Suprapubic skin (tissue), 4 donors: ENCODE measurements around the gene SIGLEC11.

Source experiments
- POLR2A ChIP-seq, 2 donors: fragments of 450-650 bp; IDR thresholded peaks; one replicate each; pipeline ENCODE4 v1.6.1; 2017; ENCODE audit warnings: antibody characterized with exemption in 2 of 2, mild to moderate bottlenecking in 2 of 2, moderate library complexity in 2 of 2
- POLR2AphosphoS5 ChIP-seq, 3 donors: sonication (generic); formaldehyde crosslinking; IDR thresholded peaks; one replicate each; pipeline ENCODE4 v1.6.1; 2017; ENCODE audit warnings: antibody characterized with exemption in 3 of 3
- TF ChIP-seq, protein P1 (sequence below), 2 donors: fragments of 200-600 bp in 1 of 2; fragments of 450-650 bp in 1 of 2; sonication (generic) in 1 of 2; IDR thresholded peaks; one replicate each; pipeline ENCODE4 v1.5.1; 2016 to 2019; ENCODE audit warnings: antibody characterized with exemption in 2 of 2, mild to moderate bottlenecking in 1 of 2, moderate library complexity in 1 of 2

DNA sequence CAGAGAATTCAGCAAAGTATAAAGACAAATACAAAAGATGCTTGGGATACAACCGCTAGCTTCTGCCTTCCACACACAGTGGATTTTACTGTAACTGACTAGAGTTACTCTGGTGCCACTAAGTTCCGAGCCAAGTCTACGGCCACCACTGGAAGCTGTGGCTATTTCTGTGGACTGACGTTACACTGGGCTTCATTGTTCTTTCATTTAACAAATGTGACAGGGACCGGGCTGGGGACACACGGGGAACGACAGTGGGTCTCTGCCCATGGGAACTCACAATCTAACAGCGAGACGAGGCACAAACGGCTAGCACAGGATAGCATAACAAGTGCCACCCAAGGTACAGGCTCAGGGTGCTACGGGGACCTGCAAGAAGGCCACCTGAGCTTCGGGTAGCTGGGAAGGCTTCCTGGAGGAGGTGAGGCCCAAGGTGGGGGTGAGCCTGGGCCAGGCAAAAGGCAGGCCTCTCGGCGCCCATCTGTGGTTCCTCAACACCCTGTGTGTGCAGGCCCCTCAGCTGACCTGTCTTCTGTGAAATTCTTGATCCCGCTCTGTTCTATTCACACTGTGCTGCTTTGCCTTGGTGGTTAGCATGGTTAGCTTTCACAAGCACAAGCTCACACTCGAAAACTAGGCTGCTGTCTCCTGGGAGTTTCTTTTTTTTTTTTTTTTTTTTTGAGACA lies 54.0 kb downstream of the SIGLEC11 start:
- TF ChIP-seq, protein P1, sequence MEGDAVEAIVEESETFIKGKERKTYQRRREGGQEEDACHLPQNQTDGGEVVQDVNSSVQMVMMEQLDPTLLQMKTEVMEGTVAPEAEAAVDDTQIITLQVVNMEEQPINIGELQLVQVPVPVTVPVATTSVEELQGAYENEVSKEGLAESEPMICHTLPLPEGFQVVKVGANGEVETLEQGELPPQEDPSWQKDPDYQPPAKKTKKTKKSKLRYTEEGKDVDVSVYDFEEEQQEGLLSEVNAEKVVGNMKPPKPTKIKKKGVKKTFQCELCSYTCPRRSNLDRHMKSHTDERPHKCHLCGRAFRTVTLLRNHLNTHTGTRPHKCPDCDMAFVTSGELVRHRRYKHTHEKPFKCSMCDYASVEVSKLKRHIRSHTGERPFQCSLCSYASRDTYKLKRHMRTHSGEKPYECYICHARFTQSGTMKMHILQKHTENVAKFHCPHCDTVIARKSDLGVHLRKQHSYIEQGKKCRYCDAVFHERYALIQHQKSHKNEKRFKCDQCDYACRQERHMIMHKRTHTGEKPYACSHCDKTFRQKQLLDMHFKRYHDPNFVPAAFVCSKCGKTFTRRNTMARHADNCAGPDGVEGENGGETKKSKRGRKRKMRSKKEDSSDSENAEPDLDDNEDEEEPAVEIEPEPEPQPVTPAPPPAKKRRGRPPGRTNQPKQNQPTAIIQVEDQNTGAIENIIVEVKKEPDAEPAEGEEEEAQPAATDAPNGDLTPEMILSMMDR (IDR thresholded peaks at IDR 0.05): no peak
- TF ChIP-seq POLR2A (IDR thresholded peaks at IDR 0.05): no peak
- no peak for TF ChIP-seq POLR2AphosphoS5 (IDR thresholded peaks at IDR 0.05)
